Hindlimb muscle (tissue), 1 donor: ENCODE data around the gene KDM4C. TPM values are rescaled to one million over a fixed set of nuclear protein-coding genes. Genes with fewer than 3 reads are reported as not detected.
"Not testable (repeated sequence)": the region's sequence is repeated elsewhere in the genome, so short reads cannot be mapped to it uniquely, and the experiment has no call there.

Experiments
- DNase-seq: peaks from one replicate; pipeline ENCODE4 v3.0.0-alpha.2; 2013
- polyA plus RNA-seq: library from polyadenylated mRNA; unstranded; fragments of 120-200 nt; gene quantifications from one replicate; pipeline ENCODE4 v1.2.1, GENCODE V29; 2013; ENCODE audit not compliant: insufficient read length

Gene KDM4C
- polyA plus RNA-seq, 1 donor: 14.2 TPM

DNA sequence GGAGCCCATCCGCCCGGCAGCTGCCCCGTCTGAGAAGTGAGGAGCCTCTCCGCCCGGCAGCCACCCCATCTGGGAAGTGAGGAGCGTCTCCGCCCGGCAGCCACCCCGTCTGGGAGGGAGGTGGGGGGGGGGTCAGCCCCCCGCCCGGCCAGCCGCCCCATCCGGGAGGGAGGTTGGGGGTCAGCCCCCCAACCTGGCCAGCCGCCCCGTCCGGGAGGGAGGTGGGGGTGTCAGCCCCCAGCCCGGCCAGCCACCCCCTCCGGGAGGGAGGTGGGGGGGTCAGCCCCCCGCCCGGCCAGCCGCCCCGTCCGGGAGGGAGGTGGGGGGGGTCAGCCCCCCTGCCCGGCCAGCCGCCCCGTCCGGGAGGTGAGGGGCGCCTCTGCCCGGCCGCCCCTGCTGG lies 49.9 kb downstream of the KDM4C start:
- DNase-seq: not testable (repeated sequence)

- DNase-seq: no peak
Observed at GRCh38 chr9:6811436-6811835, 53.7 kb downstream of the KDM4C start.

DNA sequence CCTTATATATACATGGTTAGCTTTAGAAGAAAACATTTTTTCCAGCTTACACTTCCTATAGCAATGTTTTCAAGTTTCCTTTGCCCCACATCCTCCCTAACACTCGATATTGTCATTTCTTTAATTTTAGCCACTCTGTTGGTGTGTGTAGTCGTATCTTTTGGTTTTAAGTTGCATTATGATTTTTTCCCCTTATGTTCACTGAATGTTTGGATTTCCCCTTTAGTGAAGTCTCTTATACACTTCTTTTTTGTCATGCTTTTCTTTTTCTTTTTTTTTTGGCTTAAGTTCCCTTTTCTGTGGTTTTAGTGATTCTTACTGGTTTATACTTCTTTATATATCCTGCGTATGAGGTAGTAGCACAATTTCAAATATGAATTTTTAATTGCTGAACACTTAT lies 58.8 kb downstream of the KDM4C start:
- no peak for DNase-seq

DNA sequence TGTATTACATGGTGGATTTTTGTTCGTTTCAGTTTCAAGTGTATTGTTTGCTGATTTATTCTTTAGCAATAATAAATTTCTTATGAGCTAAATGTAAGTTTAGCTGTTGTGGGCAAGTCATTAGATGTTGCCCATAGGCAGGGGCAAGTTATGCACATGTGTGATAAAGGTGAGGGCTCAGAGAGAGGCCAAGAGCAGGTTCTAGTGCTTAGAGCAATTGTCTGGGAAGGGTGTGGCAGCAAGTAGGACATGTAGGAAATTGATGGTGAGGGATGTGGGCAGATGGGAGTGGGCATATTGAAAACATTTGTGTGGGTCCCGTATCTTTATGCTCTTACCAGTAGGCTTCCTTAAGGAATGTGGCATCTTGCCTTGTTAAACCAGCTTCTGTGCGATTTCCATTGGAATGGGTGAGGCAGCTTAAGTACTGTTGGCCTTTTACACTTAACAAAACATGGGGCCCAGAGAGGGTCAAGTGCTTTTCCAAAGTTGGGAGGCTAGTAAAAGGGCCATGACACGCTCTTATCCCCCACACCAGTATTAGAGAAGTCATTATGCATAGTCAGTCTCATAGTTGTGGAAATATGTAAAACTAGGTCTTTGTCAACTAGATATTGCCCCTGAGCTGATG lies 60.6 kb downstream of the KDM4C start:
- DNase-seq: no peak

DNA sequence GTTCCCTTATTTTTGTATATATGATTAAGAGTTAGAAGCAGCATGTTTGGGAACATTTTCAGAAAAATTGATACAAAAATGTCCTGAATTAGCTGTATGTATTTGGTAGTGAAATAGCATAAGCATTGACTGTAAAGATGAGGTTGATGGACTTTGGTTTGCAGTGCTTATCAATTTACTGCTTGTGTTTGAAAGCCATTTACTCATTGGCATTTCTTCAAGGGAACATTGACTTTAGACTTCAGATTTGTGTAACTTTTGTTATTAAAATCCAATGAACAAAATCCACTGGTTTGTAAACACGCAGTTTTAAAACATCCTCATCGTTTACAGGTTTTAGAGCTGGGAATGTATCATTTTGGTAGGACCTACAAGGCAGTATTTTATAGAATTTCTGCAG lies 61.3 kb downstream of the KDM4C start:
- DNase-seq: no peak

DNA sequence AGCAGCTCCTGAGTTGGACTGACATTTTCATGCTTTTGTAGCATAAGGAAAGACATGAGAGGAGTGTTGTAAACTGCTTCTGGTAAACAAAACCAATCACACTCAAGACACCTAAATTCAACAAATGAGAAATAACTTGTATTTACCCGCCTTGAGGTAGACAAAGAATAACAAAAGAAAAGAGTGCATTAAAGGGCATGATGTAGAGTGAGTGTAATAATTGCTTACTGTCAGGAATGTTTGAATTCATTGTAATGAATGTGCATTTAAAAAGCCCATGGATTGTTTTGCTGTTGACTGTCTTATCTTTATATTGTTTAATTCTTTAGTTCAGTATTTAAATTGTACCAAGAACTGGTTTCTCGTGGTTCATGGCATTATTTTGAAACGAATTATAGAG lies 61.8 kb downstream of the KDM4C start:
- DNase-seq: no peak

DNA sequence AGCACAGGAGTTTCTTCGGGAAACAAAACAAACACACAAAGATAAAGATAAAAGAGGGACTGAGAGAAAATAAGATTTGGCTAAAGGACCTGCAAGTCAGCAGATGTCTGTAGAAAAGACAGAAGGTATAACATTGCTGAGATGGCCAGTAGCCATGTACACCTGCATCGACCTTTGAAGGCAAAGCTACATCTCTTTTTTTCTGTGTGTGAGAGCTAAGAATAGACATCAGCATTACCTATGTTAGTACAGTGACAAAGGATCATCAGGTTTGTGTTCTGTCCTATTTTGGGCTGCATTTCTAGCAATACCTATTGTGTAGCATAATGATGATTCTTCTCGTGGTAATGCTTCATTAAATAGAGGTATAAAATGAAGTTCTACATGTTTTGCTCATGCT lies 64.9 kb downstream of the KDM4C start:
- no peak for DNase-seq

- peak; percentile 50 for DNase-seq
Observed at GRCh38 chr9:6827439-6828145, 69.8 kb downstream of the KDM4C start.

DNA sequence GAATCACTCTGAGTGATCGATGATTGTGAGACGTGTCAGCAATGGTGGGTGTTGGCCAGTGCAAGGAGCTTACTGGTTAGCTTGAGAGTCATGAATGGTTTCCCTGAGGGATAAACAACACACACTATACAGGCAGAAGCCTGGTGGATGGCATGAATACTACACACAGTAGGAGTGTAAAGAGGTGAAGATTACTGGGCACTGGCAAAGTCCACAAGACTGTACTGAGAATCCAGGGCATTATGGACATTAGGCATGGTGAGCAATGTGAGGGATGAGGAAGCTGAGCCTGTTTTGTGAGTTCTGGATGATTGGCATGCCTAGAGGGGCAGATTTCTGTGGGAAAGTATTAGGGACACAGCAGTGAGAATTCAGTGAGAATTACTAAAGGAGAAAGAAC lies 71.3 kb downstream of the KDM4C start:
- DNase-seq: no peak

DNA sequence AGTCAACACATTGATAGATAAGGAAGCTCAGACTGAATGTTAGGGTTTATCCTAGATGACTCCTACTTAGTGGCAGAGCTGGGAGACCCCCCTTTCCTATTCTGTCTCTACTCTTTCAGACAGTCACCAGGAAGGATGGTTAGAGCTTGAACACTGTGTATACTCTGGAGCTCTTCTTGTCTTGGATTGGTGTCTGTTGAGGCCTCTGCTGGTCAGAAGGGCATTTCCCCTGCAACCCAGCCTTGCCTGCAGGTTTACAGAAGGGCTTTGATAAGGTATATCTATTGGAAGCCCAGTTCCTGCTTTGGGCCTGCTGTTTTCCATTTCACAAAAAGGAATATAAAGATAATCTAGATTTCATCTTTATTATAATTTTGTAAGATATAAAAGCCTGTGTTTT lies 71.8 kb downstream of the KDM4C start:
- DNase-seq: no peak

DNA sequence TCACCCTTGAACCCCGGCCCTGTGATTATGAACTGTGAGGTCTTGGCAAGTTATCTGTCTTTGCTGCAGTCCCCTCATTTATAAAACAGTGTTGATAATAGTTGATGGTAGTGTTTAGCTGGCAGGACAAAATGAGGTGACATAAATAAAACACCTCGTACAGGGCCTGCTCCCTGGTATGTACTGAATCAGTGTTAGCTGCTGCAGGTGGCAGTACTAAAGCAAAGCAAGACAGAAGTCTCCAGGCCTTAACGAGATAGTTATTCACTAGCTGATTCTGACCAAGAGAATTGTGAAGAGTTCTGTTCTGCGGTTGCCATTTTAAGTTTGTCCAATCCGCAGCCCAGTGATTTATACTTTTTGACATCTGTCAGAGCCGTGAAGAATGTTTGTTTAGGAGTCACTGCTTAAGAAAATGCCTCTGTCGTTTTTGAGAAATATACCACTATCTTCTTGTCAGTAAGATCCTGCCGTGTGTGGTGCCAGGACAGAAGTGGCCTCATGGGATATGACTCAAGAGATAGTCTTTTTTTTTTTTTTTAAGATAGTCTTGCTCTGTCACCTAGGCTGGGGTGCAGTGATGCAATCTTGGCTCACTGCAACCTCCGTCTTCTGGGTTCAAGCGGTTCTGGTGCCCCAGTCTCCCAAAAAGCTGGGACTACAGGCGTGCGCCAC lies 75.9 kb downstream of the KDM4C start:
- no peak for DNase-seq

DNA sequence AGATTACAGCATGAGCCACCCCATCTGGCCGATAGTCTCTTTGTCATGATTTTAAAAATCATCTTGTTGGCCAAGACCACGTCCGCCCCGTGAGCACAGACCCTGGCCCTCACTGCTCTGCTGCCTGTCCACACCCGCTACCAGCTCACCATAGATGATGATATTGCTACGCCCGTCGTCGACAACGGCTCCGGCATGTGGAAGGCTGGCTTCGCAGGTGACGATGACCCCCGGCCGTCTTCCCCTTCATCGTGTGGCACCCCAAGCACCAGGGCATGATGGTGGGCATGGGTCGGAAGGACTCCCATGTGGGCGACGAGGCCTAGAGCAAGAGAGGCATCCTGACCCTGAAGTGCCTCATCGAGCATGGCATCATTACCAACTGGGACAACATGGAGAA lies 76.5 kb downstream of the KDM4C start:
- no peak for DNase-seq

DNA sequence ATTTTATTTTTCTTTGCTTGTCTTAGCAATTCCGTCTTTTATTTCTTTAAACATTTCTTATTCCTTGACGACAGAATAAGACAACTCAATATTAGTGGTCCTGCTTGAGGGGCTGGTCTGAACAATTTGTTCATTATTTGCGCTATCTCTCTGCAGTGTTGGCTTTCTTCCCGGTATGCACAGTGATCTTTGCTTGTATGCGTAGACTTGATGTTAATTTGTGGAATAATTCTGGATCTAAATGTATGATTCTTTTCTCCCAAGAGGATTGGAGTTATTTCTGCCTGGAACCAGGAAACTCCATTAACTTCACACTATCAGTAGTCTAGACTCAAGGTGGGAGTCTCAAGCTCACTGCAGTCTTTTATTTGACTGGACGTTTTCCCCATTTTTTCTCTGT lies 80.4 kb downstream of the KDM4C start:
- no peak for DNase-seq

DNA sequence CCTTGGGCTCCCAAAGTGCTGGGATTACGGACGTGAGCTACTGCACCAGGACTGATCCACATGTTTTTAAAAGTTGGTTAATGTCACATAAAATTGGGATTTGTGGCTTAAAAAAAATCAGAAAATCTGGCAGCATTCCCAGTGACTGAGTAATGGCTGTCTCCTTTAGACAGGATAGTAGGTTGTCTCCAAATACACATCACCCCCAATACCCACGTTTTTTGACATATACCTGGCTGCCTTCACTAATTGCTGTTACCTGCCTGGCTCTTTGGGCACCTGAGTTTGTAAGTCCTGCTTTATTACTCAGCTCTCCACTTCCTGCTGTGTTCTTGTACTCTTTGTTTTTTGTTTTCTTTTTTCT lies 84.8 kb downstream of the KDM4C start:
- DNase-seq: no peak

DNA sequence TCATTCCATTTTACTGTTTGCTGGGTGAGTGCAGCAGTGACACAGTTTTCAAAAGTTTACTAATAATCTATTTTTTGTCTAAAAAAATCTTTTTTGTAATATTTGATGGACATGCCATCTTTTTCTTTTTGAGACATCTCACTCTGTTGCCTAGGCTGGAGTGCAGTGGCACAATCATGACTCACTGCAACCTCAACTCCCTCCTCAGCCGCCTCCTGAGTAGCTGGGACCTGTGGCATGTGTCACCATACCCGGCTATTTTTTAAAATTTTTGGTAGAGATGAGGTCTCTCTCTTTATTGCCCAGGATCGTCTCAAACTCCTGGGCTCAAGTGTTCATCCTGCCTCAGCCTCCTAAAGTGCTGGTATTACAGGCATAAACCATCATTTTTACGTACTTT lies 86.0 kb downstream of the KDM4C start:
- DNase-seq: no peak

DNA sequence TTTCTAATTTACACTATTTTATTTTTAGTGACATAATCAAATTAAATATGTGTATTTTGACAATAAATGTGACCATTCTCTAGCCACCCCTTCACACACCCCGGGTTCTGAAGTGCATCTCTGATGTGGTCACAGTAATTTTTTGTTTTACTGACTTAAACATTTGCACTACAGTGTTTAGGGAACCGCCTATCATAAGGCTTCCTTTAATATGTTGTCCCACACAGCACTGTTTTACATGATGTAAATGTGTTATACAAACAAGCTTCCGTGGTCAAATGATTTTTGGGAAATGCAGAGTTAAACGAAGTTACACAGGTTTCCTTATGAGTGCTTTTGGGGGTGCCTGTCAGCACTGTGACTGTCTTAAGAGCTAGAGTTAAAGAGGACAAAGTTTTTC lies 86.5 kb downstream of the KDM4C start:
- DNase-seq: no peak

DNA sequence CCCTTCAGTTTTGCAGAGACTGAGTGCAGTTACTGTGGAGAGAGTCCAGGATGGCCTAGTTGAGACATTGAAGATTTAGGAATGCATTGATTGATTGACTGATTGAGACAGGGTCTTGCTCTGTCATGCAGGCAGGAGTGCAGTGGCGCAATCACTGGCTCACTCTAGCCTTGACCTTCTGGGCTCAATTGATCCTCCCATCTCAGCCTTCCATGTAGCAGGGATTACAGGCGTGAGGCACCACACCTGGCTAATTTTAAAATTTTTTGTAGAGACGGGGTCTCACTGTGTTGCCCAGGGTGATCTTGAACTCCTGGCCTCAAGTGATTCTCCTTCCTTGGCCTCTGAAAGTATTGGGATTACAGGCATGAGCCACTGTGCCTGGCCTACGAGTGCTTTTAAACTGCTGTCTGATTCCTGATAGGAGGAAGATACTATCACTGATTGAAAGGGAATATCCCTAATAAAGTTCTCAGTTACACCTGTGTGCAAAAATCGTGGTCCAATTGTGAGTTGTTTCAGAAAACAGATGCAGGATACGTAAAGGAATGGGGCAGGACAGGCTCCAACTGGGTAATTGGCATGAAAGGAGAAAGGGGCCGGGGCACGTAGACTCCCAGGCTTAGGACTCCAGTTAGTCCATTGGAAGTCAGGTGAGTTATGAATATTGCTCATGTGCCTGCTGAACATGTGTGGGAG lies 87.5 kb downstream of the KDM4C start:
- no peak for DNase-seq

- DNase-seq: no peak
Observed at GRCh38 chr9:6845880-6846279, 88.1 kb downstream of the KDM4C start.

DNA sequence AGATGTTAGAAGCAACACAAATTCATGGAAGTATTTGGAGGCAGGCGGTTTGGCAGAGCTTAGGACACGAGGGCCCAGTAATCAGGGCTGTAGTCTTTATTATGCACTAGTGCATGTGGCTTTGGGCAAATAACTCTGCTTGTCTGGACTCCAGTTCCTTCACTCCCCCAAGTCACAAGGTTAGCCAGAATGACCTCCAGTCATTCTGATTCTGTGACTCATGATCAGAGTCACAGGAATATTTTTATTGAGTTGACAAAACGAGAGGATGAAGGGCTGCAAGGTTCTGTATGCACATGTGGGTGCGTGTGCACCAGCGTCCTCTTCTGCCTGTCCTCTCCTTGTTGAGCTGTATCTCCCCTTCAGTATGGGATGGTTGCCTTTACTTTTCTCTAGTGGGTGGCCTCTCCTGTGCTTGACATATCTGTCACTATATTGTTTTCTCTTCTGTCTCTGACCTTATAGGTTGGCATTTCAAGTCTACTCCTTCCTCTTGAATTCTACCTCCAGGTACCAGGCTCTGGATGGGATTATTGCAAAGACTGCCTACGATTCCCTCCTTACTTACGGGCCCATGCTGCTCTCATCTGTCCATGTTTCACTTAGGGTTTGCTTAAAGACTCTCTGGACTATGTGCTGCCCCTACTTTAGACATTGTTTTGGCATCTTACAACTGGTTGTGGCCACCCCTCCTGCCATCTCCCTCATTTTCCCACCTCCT lies 94.6 kb downstream of the KDM4C start:
- DNase-seq: no peak

- no peak for DNase-seq
Observed at GRCh38 chr9:6855860-6856259, 98.1 kb downstream of the KDM4C start.

DNA sequence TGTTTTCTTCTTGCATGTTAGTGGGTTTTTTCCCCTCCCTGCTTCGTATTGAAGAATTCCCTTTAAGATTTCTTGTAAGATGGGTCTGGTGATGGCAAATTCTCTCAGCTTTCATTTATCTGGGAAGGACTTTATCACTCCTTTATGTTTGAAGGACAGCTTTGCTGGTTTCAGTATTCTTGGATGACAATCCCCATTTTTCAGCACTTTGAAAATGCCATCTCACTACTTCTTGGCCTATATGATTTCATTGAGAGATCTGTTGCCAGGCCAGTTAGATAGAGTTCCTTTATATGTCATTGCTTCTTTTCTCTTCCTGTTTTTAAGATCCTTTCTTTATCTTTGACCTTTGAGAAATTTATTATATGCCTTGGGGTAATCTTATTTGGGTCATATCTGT lies 106.3 kb downstream of the KDM4C start:
- no peak for DNase-seq

DNA sequence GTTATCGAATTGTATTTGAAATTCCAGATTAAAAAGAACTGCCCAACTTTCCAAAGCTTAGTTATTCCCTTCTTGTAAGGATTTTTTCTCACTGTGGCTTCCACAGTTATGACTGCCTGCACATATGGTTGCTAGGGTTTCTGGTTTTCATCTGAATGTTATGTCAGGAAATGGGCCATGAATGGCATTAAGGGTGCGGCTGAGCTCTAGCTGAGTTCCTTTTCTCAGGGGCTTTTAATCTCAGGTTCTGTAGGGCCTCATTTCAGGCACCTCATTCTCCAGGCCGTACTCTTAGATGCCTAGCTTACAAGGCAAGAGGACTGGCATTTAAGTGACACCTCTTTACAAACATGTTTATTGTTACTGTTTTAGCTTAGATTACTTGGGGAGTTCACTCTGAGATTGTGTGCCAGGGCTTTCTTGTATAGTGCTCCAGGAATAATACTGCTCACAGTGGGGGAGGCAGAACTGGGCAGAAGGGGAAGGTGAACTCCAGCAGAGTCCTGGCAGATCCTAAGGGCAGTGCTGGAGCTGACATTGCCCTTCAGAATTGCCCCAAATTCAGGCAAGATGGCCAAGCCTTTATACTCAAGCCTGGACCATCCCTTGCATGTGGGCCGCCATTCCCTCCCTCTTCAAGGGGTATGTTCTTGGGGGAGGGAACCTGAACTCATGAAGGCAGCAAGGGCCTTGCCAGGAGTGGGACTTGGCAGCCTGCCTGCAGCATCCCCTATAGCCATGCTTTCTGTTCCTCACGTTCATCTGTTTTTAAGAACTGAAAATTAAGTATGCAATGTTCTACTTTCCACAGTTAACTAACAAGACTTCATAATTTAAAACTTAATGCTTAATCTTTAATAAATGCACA lies 111.5 kb downstream of the KDM4C start:
- no peak for DNase-seq
